Measurements from ENCODE around the gene KLHL36.

- TF ChIP-seq CTCF (conservative IDR thresholded peaks at IDR 0.05; ENCODE audit: low read length), result no peak
- TF ChIP-seq EZH2phosphoT487 (IDR thresholded peaks at IDR 0.05; ENCODE audit: borderline replicate concordance), result no peak
Measured at GRCh38 chr16:84654238-84654637, 5.9 kb downstream of the KLHL36 start.

All from Loucy (cell line).